ENCODE data around the gene PRKRA.

PRKRA gene

GRCh38 chr2:178394859-178395258 lies 56.1 kb downstream of the PRKRA start:
- H3K27ac Mint-ChIP-seq: no peak overlapping the region
- H3K4me1 Mint-ChIP-seq: no peaks in the 10 kb centered on the region
- no peak overlapping the region for H3K4me3 Mint-ChIP-seq
- CTCF ChIA-PET: interaction anchor here (0.9 to 7.7 kb wide), 5 partner anchors 10 to 283 kb away, joined by 4 to 157 read pairs (median 5); partner anchors contain the start of gene RBM45
- no peaks in the 10 kb centered on the region for H3K9me3 Mint-ChIP-seq
- H3K27me3 Mint-ChIP-seq: peaks cover 16% of the 10 kb centered on the region
- no peak for DNase-seq
- no peaks in the 10 kb centered on the region for H3K36me3 Mint-ChIP-seq

GRCh38 chr2:178392215-178392614 lies 58.8 kb downstream of the PRKRA start:
- Mint-ChIP-seq H3K27ac (no peak overlapping the region), H3K36me3 (no peaks in the 10 kb centered on the region), H3K27me3 (peaks cover 19% of the 10 kb centered on the region), H3K4me3 (no peak overlapping the region), H3K4me1 (peaks cover 3% of the 10 kb centered on the region), H3K9me3 (no peaks in the 10 kb centered on the region)
- DNase-seq: no peak
- CTCF ChIA-PET: interaction anchor here (1.3 to 1.4 kb wide), 2 partner anchors 15 to 27 kb away, joined by 3 to 4 read pairs; no protein-coding TSS in a partner anchor

GRCh38 chr2:178391701-178392100 lies 59.3 kb downstream of the PRKRA start:
- CTCF ChIA-PET: interaction anchor here (1.3 to 1.4 kb wide), 2 partner anchors 16 to 27 kb away, joined by 3 to 4 read pairs; no protein-coding TSS in a partner anchor
- peaks cover 7% of the 10 kb centered on the region for H3K4me1 Mint-ChIP-seq
- H3K4me3 Mint-ChIP-seq: no peak overlapping the region
- H3K9me3 Mint-ChIP-seq: no peaks in the 10 kb centered on the region
- H3K36me3 Mint-ChIP-seq: no peaks in the 10 kb centered on the region
- no peak for DNase-seq
- no peak overlapping the region for H3K27ac Mint-ChIP-seq
- peaks cover 19% of the 10 kb centered on the region for H3K27me3 Mint-ChIP-seq

- CTCF ChIA-PET: interaction anchor here (0.8 kb wide), 1 partner anchor 9 kb away, joined by 3 read pairs; no protein-coding TSS in a partner anchor
- H3K4me1 Mint-ChIP-seq: peaks cover 7% of the 10 kb centered on the region
- DNase-seq: no peak
- H3K27me3 Mint-ChIP-seq: peaks cover 14% of the 10 kb centered on the region
- no peak overlapping the region for H3K4me3 Mint-ChIP-seq
- H3K36me3 Mint-ChIP-seq: no peaks in the 10 kb centered on the region
- H3K9me3 Mint-ChIP-seq: no peaks in the 10 kb centered on the region
- H3K27ac Mint-ChIP-seq: no peak overlapping the region
Measured at GRCh38 chr2:178388287-178388686, 62.7 kb downstream of the PRKRA start.

- peaks cover 14% of the 10 kb centered on the region for H3K27me3 Mint-ChIP-seq
- H3K4me3 Mint-ChIP-seq: no peak overlapping the region
- H3K4me1 Mint-ChIP-seq: peaks cover 7% of the 10 kb centered on the region
- H3K9me3 Mint-ChIP-seq: no peaks in the 10 kb centered on the region
- H3K27ac Mint-ChIP-seq: no peak overlapping the region
- DNase-seq: peak; percentile 26
- H3K36me3 Mint-ChIP-seq: no peaks in the 10 kb centered on the region
- CTCF ChIA-PET: no interaction called here
Measured at GRCh38 chr2:178386986-178387597, 63.9 kb downstream of the PRKRA start.

- H3K4me1 Mint-ChIP-seq: peaks cover 7% of the 10 kb centered on the region
- no peaks in the 10 kb centered on the region for H3K9me3 Mint-ChIP-seq
- no peaks in the 10 kb centered on the region for H3K36me3 Mint-ChIP-seq
- H3K4me3 Mint-ChIP-seq: no peak overlapping the region
- CTCF ChIA-PET: interaction anchor here (1.3 kb wide), 1 partner anchor 11 kb away, joined by 4 read pairs; no protein-coding TSS in a partner anchor
- H3K27me3 Mint-ChIP-seq: peaks cover 10% of the 10 kb centered on the region
- no peak for DNase-seq
- no peak overlapping the region for H3K27ac Mint-ChIP-seq
Measured at GRCh38 chr2:178385595-178386148, 65.3 kb downstream of the PRKRA start.

- H3K27me3 Mint-ChIP-seq: peaks cover 14% of the 10 kb centered on the region
- H3K4me3 Mint-ChIP-seq: no peak overlapping the region
- no peak for DNase-seq
- H3K36me3 Mint-ChIP-seq: no peaks in the 10 kb centered on the region
- no peak overlapping the region for H3K27ac Mint-ChIP-seq
- CTCF ChIA-PET: no interaction called here
- H3K9me3 Mint-ChIP-seq: no peaks in the 10 kb centered on the region
- H3K4me1 Mint-ChIP-seq: peaks cover 7% of the 10 kb centered on the region
Measured at GRCh38 chr2:178383718-178384117, 67.3 kb downstream of the PRKRA start.

Measured in activated naive CD4-positive, alpha-beta T cell treated with anti-CD3 and anti-CD28 coated beads, Interleukin-2, amount 10 ng/mL, durations not matched to agents 7 days and 5 days (primary cell).